HG02678 (cell line): ENCODE measurements around the gene CACNA1A.
"Not testable (repeated sequence)": the region's sequence is repeated elsewhere in the genome, so short reads cannot be mapped to it uniquely, and the experiment has no call there.

Source experiments
- ATAC-seq: cut with Tn5 transposase; IDR thresholded peaks from one replicate; pipeline ENCODE4 v1.9.1; 2021; ENCODE audit warnings: mild to moderate bottlenecking, moderate library complexity; ENCODE audit not compliant: unreplicated experiment

Gene CACNA1A

DNA sequence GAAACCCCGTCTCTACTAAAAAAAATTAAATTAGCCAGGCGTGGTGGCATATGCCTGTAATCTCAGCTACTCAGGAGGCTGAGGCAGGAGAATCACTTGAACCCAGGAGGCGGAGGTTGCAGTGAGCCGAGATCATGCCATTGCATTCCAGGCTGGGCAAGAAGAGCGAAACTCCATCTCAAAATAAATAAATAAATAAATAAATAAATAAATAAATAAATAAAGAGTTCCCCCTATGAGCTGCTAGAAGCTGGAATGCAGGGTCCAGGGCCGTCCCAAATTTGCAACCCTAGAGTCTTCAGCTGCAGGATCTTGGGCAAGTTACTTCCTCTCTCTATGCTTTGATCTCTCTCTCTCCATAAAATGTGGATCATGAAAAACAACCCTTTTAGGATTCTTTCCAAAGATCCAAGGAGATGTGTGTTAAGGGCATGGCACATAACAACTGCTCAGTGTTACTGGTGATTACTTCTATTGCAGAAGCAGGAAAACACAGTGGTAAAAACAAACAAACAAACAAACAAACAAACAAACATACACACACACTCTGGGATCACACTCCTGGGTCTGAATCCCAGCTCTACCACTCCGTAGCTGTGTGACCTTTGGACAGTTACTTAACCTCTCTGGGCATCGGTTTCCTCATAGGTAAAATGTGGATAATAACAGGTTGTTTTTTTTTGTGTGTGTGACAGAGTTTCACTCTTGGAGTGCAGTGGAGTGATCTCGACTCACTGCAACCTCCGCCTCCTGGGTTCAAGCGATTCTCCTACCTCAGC, 78.8 kb downstream of the CACNA1A start:
- ATAC-seq = no peak

DNA sequence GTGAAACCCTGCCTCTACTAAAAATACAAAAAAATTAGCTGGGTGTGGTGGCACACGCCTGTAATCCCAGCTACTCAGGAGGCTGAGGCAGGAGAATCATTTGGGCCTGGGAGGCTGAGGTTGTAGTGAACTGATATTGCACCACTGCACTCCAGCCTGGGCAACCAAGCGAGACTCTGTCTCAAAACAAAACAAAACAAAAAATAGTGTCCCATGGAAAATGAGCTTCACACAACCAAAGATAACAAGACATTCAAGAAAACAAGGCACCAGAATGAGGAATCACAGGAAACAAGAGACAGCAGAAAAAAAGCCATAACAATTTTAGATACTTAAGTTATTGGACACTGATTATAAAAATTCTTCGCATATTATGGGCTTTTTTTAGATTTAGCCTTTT, 80.4 kb downstream of the CACNA1A start:
- not testable (repeated sequence) for ATAC-seq

DNA sequence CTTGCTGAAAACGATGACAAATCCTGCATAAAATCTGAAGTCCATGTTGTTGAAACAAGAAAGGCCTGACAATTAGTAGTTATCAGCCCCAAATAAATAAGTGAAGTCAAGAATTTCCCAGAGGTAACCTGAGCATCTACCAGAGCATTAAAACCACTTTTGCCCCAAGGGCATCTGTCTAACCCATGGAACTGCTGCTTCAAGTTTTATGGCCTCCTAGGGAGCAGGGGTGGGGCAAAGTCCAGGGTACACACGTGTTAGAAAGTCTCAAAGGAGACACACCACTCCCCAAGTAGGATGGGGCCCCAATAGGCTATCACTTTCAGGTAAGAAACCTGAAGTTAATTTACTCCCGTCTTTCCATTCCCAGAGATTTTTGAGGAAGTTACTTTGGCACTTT, 81.1 kb downstream of the CACNA1A start:
- ATAC-seq = no peak

DNA sequence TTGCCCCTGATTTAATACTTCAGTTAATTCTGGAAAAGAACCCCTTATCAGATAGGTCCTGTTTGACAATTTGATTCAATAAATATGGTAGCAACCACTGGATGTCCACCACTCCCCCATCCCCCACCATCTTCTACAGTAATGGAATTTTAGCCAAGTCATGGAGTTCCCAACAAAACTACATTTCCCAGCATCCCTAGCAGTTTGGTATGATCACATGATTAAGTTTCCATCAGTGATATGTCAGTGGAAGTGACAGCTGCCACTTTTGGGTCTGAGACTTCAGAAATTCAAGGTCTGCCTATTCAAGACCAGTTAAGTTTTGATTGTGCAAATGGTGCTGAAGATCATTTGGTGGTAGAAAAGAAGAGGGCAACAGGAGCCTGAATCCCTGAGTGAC, 85.5 kb downstream of the CACNA1A start:
- ATAC-seq = no peak

DNA sequence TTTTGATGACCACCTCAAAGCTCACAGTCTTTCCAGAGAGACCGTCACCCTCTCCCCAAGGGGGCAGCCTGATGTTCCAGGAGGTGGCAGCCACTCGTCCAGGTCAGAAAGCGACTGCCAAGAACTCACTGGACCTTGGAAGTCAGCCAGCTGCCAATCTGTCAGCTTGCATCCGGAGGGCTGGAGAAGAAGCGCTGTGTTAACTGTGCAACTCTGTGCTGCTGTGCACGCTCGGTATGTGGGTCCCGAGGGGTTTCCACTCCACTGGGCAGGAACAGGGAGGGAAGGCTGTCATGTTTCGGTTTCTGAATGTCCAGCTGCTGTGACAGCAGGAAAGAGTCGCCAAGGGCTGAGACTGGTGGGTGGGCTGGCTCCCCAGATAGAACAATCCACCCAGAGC, 89.2 kb downstream of the CACNA1A start:
- ATAC-seq = no peak

DNA sequence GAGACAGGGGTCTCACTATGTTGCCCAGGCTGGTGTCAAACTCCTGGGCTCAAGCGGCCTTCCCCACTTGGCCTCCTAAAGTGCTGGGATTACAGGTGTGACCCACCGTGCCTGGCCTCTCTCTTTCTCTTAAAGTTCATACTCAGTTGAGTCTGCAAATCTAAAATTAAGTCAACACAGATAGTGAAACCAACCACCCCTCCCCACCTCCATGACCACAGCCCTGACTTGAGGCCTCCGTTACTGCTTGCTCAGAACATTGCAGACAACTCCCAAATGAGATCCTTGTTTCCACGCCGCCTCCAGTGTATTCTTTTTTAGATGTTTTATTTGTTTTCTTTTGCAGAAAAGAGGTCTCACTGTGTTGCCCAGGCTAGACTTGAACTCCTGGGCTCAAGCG, 94.4 kb downstream of the CACNA1A start:
- ATAC-seq = no peak

DNA sequence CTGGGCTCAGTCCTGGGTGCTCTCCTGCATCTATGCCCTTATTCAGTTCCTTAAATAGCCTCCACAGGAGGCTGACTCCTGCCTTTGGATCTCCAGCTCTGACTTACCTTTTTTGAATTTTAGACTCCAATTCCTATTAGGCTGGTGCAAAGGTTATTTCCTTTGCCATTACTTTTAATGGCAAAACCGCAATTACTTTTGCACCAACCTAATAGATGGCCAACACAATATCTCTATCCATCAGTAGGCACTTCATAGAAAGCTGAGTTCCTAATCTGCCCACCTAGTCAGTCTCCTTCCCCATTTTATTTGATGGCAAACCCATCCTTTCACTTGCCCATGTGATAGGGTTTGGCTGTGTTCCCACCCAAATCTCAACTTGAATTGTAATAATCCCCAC, 95.3 kb downstream of the CACNA1A start:
- no peak for ATAC-seq

DNA sequence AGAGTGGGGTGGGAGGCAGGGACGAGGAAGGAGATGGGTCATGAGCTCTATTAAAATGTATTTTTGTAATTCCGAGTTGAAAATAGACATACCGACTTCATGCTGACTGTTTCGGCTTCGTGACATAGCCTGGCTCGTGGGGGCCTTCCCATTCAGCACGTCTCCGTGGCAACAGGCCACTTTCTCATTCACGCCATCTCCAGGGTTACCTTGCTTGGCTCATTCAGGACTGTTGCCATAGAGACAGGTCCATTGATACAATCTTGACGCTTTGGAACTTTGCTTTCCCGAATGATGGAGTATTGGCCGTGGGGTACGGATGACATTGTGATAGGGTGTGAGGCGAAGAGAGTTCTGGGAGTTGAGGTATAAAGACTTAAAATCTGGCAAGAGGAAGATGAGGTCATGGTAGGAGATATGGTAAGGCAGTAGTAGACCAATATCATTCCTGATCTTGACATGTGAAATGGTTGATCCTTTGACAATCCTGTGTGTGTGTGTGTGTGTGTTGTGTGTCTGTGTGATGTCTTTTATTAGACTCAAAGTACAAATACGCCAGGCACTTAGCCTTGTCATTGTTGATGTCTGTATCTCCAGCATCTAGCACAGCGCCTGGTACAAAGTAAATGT, 97.3 kb downstream of the CACNA1A start:
- ATAC-seq = no peak

DNA sequence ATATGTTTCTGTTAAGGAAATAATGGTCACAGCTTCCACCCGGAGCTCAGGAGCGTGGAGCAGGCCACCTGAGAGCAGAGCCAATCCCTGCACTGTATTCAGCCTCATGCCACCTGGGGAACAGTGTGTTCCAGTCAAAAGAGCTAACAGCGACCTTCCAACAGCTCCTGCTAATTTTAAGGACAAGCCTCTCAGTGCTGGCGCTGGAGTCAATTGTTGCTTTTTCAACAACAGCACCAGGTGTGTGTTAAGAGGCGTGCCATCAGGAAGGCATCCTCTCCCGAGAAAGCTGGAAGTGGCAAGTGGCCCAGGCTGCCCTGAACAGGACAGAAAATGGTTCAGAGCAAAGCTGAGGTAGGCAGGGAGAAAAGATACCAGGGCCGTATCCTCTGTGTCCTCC, 102.0 kb downstream of the CACNA1A start:
- no peak for ATAC-seq

DNA sequence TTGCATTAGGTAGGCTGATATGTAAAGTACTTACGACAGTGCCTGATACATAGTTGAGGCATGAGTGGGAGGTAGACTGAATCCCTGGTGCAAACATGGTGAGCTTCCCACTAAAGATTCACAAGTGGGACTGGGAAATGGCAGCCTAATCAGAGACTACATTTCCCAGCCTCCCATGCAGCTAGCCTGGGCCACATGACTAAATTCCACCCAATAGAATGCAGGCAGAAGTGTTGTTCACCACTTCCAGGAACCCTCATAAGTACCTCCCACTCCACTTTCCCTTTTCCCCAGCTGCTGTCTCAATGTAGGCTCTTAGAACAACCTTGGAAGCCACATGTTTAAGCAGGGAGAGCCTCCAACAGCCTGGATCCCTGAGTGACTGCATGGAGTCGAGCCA, 104.9 kb downstream of the CACNA1A start:
- no peak for ATAC-seq

DNA sequence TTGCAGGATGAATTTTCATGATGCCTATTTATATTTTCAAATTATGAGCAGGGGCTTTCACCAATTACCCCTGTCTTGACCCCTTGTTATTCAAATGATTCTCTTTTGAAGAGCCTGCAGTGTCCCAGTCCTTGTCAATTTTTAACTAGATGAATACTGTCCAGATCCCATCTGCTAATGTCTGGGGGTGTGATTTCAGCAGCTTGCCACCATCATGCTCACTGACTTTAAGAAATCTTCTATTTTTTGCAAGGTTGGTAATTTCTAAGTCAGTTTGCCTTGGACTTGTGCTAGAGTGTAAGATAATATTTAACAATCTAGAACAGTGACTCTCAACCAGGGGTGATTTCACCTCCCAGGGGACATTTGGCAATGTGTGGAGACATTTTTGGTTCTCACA, 106.0 kb downstream of the CACNA1A start:
- ATAC-seq = no peak

DNA sequence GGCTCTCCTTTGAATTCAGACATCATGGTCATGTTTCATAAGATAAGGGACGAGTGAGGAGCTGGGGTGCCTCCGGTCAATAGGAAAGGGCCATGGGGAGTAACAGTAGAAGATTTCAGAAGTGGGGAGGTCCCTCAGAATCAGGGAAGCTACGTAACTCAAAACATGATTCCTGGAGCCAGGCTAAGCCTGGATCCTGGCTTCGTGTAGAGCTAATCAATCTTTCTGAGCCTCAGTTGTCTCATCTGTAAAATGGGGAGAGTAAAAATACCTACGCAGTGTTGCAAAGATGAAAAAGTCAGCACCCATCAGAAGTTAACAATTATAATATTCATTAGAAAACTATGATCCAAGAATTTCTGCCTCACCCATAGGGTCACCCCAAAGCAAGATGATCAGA, 106.5 kb downstream of the CACNA1A start:
- no peak for ATAC-seq

DNA sequence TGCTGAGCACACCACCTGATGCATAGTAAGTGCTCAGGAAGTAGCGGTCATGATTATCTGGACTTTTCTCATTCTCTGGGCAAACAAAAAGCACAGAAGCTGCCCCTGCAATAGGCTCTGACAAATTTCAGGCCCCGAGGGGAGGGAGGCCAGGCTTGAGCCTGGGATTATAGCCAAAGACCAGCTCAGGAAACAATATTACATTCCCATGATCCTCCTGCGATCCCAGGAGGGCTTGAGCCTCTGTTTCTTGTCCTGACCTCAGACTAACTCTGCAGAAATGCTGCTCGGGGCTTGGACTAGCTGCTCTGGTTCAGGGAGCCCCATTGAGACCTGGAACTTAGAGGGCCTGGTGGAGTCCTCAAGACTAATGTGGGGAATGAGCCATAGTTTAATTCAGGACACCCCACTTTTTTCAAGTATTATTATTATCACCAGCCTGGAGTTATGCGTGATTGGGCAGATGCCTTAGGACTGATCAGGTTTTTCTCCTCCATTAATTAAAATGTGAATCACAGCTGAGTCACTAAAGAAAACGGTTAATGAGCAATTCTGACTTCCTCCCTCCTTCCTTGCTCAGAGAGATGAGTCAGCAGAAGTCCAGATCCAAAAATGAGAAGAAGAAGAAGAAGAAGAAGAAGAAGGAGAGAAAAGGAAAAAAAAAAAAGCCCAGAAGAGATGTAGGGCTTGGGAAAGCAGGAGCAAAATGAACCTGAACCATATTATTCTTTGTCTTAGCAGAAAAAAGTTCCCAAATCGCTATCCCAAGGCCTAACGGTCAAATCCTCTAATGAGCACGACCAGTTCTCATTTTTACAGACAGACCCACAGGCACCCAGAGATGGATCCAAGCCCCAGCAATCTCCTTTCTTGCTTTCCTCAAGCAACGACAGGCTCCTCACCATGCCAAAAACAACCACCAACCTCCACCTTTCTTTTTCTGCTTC, 107.2 kb downstream of the CACNA1A start:
- ATAC-seq = no peak

DNA sequence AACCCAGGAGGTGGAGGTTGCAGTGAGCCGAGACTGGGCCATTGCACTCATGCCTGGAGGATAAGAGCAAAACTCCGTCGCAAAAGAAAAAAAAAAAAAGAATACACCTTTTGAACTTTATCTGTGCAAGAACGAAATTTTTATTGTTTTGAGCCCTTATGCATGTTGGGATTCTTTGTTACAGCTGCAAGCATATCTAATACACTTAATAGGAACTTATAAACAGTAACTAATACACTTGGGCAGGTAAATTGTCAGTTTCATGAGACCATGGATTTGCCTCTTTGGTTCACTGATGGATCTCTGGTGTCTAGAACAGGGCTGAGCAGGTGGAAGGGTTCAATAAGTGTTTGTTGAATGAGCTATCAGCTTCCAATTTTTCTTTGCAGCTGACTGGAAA, 108.1 kb downstream of the CACNA1A start:
- no peak for ATAC-seq

DNA sequence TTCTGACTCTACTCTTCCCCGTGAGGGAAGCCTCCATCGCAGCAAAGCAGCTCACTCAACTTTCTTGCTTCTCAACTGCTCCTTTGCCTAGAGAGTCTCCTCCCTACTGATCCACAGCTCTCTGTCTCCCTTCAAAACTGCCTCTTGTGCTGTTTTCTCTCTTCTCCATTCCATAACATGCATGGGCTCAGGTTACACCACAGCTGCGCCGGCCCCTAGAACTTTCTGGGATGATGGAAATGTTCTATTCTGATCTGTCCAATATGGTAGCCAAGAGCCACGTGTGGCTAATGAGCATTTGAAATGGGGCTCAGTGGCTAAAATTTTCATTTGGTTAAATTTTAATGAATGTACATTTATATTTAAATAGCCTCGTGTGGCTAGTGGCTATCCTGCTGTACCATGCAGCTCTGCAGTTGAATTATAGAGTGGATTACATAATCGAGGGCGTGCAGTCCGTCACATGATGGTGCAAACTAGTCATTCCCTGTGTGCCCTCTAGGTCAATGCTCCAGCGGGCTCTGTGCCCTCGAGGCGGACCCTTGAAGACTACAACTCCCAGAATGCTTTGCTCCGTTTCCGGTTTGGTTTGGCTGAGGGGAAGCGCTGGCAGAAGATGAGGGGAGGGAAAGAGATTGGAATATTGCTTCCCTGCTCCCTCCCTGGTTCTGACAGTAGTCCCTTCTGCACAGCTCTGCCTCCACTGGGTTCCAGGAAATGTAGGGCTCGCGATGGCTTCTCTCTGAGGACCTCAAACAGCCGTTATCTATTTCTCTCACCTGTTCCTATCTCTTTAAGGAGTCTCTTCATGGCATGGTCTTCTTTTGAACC, 109.8 kb downstream of the CACNA1A start:
- ATAC-seq = no peak

DNA sequence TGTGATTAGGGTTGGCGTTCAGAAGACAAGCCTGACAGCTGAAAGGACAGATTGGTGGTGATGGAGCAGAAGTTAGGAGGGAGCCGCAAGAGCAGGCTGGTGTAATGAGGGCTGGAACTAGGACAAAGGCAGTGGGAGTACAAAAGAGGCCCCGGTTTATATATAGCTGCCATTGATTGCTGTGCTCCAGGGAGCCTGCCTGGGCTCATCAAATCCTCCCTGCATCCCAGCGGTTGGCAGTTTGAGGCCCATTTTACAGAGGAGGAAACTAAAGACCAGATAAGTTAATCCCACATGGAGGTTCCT, 123.7 kb downstream of the CACNA1A start:
- no peak for ATAC-seq

DNA sequence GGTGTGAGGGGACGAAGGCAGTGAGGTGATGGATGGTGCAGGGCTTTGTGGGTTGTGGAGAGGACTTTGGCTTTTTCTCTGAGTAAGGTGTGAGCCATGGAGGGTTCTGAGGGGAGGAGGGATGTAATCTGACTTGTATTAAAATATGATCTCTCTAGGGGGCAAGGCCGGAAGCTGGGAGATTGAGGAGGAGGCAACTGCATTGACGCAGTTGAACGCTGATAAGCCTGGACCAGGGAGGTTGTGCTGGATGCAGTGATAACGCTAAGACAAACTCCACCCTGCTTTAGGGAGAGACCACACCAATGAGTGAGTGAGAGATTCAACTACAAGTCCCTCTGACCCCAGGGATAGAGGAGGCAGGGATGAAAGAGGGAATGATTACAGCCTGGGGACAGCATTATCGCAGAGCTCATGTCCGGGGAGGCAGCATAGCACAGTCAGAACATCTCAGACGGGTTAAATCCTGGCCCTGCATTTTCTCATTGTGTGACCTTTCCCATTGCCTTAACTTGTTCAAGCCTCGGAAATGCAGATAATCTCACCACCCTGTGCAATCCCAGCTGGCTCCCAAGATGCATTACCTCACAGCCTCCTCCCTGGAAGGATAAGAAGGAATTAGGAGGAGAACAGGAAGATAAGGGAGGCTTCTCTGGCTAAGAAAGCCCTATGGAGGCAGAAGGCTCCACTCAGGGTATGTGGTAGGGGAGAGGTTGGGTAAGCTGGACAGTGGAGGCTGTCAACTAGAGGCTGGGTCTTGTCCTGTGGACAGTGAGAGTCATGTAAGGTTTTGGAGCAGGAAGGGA, 124.2 kb downstream of the CACNA1A start:
- ATAC-seq = no peak

DNA sequence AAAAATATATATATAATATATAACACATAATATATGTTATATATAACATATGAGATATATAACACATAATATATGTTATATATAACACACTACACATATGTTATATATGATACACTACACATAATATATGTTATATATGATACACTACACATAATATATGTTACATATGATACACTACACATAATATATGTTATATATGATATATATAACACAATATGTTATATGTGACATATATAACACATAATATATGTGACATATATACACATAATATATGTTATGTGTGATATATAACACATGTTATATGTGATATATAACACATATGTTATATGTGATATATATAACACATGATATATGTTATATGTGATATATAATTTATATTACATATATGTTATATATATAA, 129.7 kb downstream of the CACNA1A start:
- ATAC-seq = no peak

DNA sequence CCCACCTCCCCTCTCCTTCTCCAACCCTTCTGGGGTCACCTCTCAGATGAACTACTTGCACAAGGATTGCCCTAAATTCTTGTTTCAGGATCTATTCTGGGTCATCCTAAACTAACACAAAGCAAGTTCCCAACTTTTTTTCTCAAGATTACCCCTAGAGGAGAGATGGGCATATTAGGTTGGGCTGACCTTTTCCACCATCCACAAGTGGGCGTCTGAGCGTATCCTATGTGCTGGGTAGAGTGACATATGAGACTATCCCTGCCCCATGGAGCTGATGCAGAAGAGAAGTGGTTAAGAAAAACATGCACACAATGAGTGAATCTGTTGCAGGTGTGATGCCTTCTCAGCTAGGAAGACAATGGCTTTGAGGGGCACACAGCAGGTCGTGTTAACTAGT, 132.7 kb downstream of the CACNA1A start:
- ATAC-seq = no peak

DNA sequence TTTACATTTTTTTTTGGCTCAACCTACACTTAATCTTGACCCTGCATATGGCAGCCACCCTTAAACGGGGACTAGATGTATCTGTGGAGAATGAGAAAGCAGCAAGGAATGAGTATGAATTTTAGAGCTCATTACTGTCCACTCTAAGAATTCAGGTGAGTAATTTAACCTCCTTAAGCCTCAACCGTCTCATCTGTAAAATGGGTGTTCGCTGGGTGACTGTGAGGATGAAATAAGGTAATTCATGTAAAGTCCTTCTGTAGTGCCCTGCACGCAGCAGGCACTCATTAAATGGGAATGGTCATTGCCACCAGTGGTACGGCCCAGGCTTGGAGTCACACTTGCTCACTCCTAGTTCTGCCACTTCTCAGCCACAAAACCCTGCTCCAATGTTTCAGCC, 135.3 kb downstream of the CACNA1A start:
- ATAC-seq = no peak
